Measurements from ENCODE around the gene SLC15A5.

Gene SLC15A5

GRCh38 chr12:16224196-16224595, 53.3 kb downstream of the SLC15A5 start:
- Histone ChIP-seq H3K36me3 (replicated peaks; ENCODE audit: insufficient read depth, low read length) (no peaks in the 10 kb centered on the region), H3K9ac (ENCODE audit: low read length) (no peak overlapping the region), H3K27ac (ENCODE audit: low read length) (no peak overlapping the region), H3K4me1 (ENCODE audit: low read length) (peaks cover 10% of the 10 kb centered on the region; the same call in 1 of the 2 replicates), H4K20me1 (ENCODE audit: insufficient read depth, low read length) (no peaks in the 10 kb centered on the region), H2AFZ (ENCODE audit: low read length) (no peak overlapping the region), H3F3A (ENCODE audit: insufficient read depth, low read length) (no peaks in the 10 kb centered on the region), H3K4me2 (ENCODE audit: low read depth, low read length) (no peak overlapping the region), H3K4me3 (ENCODE audit: low read length) (no peak overlapping the region), H3K79me2 (ENCODE audit: low read length) (no peaks in the 10 kb centered on the region), H3K9me2 (replicated peaks; ENCODE audit: insufficient read depth, low read length) (no peaks in the 10 kb centered on the region), H3K9me3 (replicated peaks; ENCODE audit: insufficient read depth, low read length) (no peaks in the 10 kb centered on the region), H3K27me3 (replicated peaks; ENCODE audit: insufficient read depth, low read length) (no peaks in the 10 kb centered on the region)
- TF ChIP-seq EZH2 (optimal IDR thresholded peaks at IDR 0.05; ENCODE audit: low read depth, low read length), result no peak
- TF ChIP-seq, protein P1, sequence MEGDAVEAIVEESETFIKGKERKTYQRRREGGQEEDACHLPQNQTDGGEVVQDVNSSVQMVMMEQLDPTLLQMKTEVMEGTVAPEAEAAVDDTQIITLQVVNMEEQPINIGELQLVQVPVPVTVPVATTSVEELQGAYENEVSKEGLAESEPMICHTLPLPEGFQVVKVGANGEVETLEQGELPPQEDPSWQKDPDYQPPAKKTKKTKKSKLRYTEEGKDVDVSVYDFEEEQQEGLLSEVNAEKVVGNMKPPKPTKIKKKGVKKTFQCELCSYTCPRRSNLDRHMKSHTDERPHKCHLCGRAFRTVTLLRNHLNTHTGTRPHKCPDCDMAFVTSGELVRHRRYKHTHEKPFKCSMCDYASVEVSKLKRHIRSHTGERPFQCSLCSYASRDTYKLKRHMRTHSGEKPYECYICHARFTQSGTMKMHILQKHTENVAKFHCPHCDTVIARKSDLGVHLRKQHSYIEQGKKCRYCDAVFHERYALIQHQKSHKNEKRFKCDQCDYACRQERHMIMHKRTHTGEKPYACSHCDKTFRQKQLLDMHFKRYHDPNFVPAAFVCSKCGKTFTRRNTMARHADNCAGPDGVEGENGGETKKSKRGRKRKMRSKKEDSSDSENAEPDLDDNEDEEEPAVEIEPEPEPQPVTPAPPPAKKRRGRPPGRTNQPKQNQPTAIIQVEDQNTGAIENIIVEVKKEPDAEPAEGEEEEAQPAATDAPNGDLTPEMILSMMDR (IDR thresholded peaks at IDR 0.05; ENCODE audit: low read length), result no peak
- no peak for TF ChIP-seq EZH2phosphoT487 (IDR thresholded peaks at IDR 0.05; ENCODE audit: low read length)
- DNase-seq, result no peak

GRCh38 chr12:16221776-16222175, 55.7 kb downstream of the SLC15A5 start:
- H4K20me1 ChIP-seq (ENCODE audit: insufficient read depth, low read length), result no peaks in the 10 kb centered on the region
- H3F3A ChIP-seq (ENCODE audit: insufficient read depth, low read length), result no peaks in the 10 kb centered on the region
- H3K4me2 ChIP-seq (ENCODE audit: low read depth, low read length), result no peak overlapping the region
- no peak overlapping the region for H3K9ac ChIP-seq (ENCODE audit: low read length)
- H3K27me3 ChIP-seq (replicated peaks; ENCODE audit: insufficient read depth, low read length), result no peaks in the 10 kb centered on the region
- no peaks in the 10 kb centered on the region for H3K9me3 ChIP-seq (replicated peaks; ENCODE audit: insufficient read depth, low read length)
- no peak overlapping the region for H3K27ac ChIP-seq (ENCODE audit: low read length)
- no peak overlapping the region for H3K4me3 ChIP-seq (ENCODE audit: low read length)
- H3K4me1 ChIP-seq (ENCODE audit: low read length), result no peaks in the 10 kb centered on the region
- H2AFZ ChIP-seq (ENCODE audit: low read length), result no peak overlapping the region
- no peak for DNase-seq
- TF ChIP-seq EZH2 (optimal IDR thresholded peaks at IDR 0.05; ENCODE audit: low read depth, low read length), result no peak
- TF ChIP-seq, protein P1 (IDR thresholded peaks at IDR 0.05; ENCODE audit: low read length), result no peak
- no peak for TF ChIP-seq EZH2phosphoT487 (IDR thresholded peaks at IDR 0.05; ENCODE audit: low read length)
- H3K9me2 ChIP-seq (replicated peaks; ENCODE audit: insufficient read depth, low read length), result no peaks in the 10 kb centered on the region
- no peaks in the 10 kb centered on the region for H3K36me3 ChIP-seq (replicated peaks; ENCODE audit: insufficient read depth, low read length)
- H3K79me2 ChIP-seq (ENCODE audit: low read length), result no peaks in the 10 kb centered on the region

DNA sequence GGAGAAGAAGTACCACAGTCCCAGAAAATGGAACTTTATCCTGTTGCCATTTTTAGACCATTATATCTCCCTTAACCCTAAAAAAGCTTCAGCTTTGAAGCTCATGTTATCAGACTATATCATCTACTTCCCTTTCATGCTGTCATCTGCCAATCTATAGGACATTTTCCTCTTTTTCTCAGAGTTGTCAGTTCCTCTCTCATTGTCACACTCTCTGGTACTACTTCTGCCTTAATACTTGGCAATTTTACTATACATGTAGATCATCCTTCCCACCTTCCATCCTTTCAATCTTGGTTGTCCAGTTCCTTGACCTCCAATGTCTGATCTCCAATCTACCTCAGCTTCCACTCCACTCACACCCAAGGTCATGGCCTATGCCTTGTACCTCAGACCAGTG, 57.4 kb downstream of the SLC15A5 start:
- H3K79me2 ChIP-seq (ENCODE audit: low read length), result no peaks in the 10 kb centered on the region
- no peak overlapping the region for H3K4me2 ChIP-seq (ENCODE audit: low read depth, low read length)
- H3K4me1 ChIP-seq (ENCODE audit: low read length), result no peaks in the 10 kb centered on the region
- no peak overlapping the region for H3K4me3 ChIP-seq (ENCODE audit: low read length)
- no peaks in the 10 kb centered on the region for H3K36me3 ChIP-seq (replicated peaks; ENCODE audit: insufficient read depth, low read length)
- DNase-seq, result no peak
- no peaks in the 10 kb centered on the region for H3K27me3 ChIP-seq (replicated peaks; ENCODE audit: insufficient read depth, low read length)
- H3K9me3 ChIP-seq (replicated peaks; ENCODE audit: insufficient read depth, low read length), result no peaks in the 10 kb centered on the region
- no peak overlapping the region for H3K9ac ChIP-seq (ENCODE audit: low read length)
- no peaks in the 10 kb centered on the region for H3K9me2 ChIP-seq (replicated peaks; ENCODE audit: insufficient read depth, low read length)
- TF ChIP-seq, protein P1 (IDR thresholded peaks at IDR 0.05; ENCODE audit: low read length), result no peak
- TF ChIP-seq EZH2 (optimal IDR thresholded peaks at IDR 0.05; ENCODE audit: low read depth, low read length) (no peak), EZH2phosphoT487 (IDR thresholded peaks at IDR 0.05; ENCODE audit: low read length) (no peak)
- H3K27ac ChIP-seq (ENCODE audit: low read length), result no peak overlapping the region
- no peaks in the 10 kb centered on the region for H4K20me1 ChIP-seq (ENCODE audit: insufficient read depth, low read length)
- no peaks in the 10 kb centered on the region for H3F3A ChIP-seq (ENCODE audit: insufficient read depth, low read length)
- no peak overlapping the region for H2AFZ ChIP-seq (ENCODE audit: low read length)

Data from MM.1S (cell line).